Tibial nerve (tissue), 4 donors: ENCODE measurements around the gene TNIP2. TPM values are rescaled to one million over a fixed set of nuclear protein-coding genes. Genes with fewer than 3 reads are reported as not detected.
"Not testable (repeated sequence)": the region's sequence is repeated elsewhere in the genome, so short reads cannot be mapped to it uniquely, and the experiment has no call there.

Experiments
- DNase-seq, 2 donors: peaks; one replicate each; pipeline ENCODE4 v3.0.0-alpha.2; 2019; ENCODE audit warnings: low spot score in 2 of 2
- H3K27ac ChIP-seq, 4 donors: fragments of 200-600 bp; sonication (generic) in 3 of 4; one replicate each; pipeline ENCODE4 v1.5.1; 2017 to 2019; ENCODE audit warnings: mild to moderate bottlenecking in 1 of 4
- H3K27me3 ChIP-seq, 2 donors: fragments of 200-600 bp; sonication (generic) in 1 of 2; one replicate each; pipeline versions ENCODE4 v1.5.1 to v1.6.0; 2017 to 2019
- H3K36me3 ChIP-seq, 3 donors: fragments of 200-600 bp; sonication (generic); one replicate each; pipeline ENCODE4 v1.5.1; 2018 to 2019
- H3K4me1 ChIP-seq, 4 donors: fragments of 200-600 bp; sonication (generic) in 3 of 4; one replicate each; pipeline ENCODE4 v1.5.1; 2017 to 2019
- H3K4me3 ChIP-seq, 4 donors: fragments of 200-600 bp; sonication (generic) in 3 of 4; one replicate each; pipeline ENCODE4 v1.5.1; 2017 to 2019; ENCODE audit warnings: mild to moderate bottlenecking in 1 of 4, moderate library complexity in 1 of 4
- H3K9me3 ChIP-seq, 4 donors: fragments of 200-600 bp; sonication (generic) in 3 of 4; one replicate each; pipeline ENCODE4 v1.5.1; 2017 to 2019
- EP300 ChIP-seq, 2 donors: sonication (generic); formaldehyde crosslinking; IDR thresholded peaks; one replicate each; pipeline ENCODE4 v1.6.1; 2017; ENCODE audit warnings: antibody characterized with exemption in 2 of 2, mild to moderate bottlenecking in 1 of 2
- POLR2A ChIP-seq, 2 donors: fragments of 450-650 bp; IDR thresholded peaks; one replicate each; pipeline ENCODE4 v1.6.1; 2017; ENCODE audit warnings: antibody characterized with exemption in 2 of 2, mild to moderate bottlenecking in 2 of 2, moderate library complexity in 2 of 2
- WGBS, 2 donors: methylation state at CpG; one replicate each; pipeline ENCODE4 v1.1.5; 2018; 5-methylcytosine and 5-hydroxymethylcytosine counted together
- total RNA-seq, 4 donors: library from RNA; depleted of rRNA; stranded (reverse); fragments of >200 nt; gene quantifications; one replicate each; pipeline ENCODE4 v1.1.0, GENCODE V29; 2016
- TF ChIP-seq, protein P1 (sequence below), 5 experiments: fragments of 200-600 bp in 3 of 5; fragments of 450-650 bp in 2 of 5; sonication (generic) in 3 of 5; IDR thresholded peaks; one replicate each; pipeline ENCODE4 v1.5.1; 2016 to 2019; ENCODE audit warnings: antibody characterized with exemption in 5 of 5, mild to moderate bottlenecking in 3 of 5, moderate library complexity in 2 of 5

The TNIP2 gene
- total RNA-seq, 4 donors from 2014 or later = 78.3 to 110 (median 89.3) TPM

- Histone ChIP-seq H3K9me3 (no peaks in the 10 kb centered on the region), H3K4me1 (peaks cover 0 to 23% (median 17%) of the 10 kb centered on the region in 4 donors), H3K27ac (no peak overlapping the region), H3K36me3 (peaks cover 0 to 84% (median 12%) of the 10 kb centered on the region in 3 donors), H3K27me3 (no peaks in the 10 kb centered on the region), H3K4me3 (no peak overlapping the region)
- DNase-seq = no peak
- TF ChIP-seq EP300 (IDR thresholded peaks at IDR 0.05) (no peak), POLR2A (IDR thresholded peaks at IDR 0.05) (no peak)
- TF ChIP-seq, protein P1, sequence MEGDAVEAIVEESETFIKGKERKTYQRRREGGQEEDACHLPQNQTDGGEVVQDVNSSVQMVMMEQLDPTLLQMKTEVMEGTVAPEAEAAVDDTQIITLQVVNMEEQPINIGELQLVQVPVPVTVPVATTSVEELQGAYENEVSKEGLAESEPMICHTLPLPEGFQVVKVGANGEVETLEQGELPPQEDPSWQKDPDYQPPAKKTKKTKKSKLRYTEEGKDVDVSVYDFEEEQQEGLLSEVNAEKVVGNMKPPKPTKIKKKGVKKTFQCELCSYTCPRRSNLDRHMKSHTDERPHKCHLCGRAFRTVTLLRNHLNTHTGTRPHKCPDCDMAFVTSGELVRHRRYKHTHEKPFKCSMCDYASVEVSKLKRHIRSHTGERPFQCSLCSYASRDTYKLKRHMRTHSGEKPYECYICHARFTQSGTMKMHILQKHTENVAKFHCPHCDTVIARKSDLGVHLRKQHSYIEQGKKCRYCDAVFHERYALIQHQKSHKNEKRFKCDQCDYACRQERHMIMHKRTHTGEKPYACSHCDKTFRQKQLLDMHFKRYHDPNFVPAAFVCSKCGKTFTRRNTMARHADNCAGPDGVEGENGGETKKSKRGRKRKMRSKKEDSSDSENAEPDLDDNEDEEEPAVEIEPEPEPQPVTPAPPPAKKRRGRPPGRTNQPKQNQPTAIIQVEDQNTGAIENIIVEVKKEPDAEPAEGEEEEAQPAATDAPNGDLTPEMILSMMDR (IDR thresholded peaks at IDR 0.05) = no peak
- 91% methylated on average over 21 of the region's 21 CpGs for WGBS, 2 donors
These were observed 12.4 kb downstream of the TNIP2 start for GRCh38 chr4:2743518-2744445.

GRCh38 chr4:2742823-2743517 is 13.2 kb downstream of the TNIP2 start:
- Histone ChIP-seq H3K27me3 (no peaks in the 10 kb centered on the region), H3K27ac (no peak overlapping the region), H3K36me3 (peaks cover 0 to 84% (median 12%) of the 10 kb centered on the region in 3 donors), H3K9me3 (no peaks in the 10 kb centered on the region), H3K4me3 (no peak overlapping the region), H3K4me1 (peaks cover 0 to 22% (median 15%) of the 10 kb centered on the region in 4 donors)
- WGBS, 2 donors = 86 to 92% methylated on average over 6 of the region's 6 CpGs
- DNase-seq = no peak
- TF ChIP-seq, protein P1 (IDR thresholded peaks at IDR 0.05) = no peak
- TF ChIP-seq EP300 (IDR thresholded peaks at IDR 0.05) = no peak
- no peak for TF ChIP-seq POLR2A (IDR thresholded peaks at IDR 0.05)

GRCh38 chr4:2742081-2742822 is 13.9 kb downstream of the TNIP2 start:
- Histone ChIP-seq H3K4me3 (no peak overlapping the region), H3K4me1 (peaks cover 0 to 15% (median 12%) of the 10 kb centered on the region in 4 donors), H3K36me3 (peaks cover 0 to 77% (median 12%) of the 10 kb centered on the region in 3 donors), H3K9me3 (no peaks in the 10 kb centered on the region), H3K27ac (no peak overlapping the region), H3K27me3 (no peaks in the 10 kb centered on the region)
- WGBS, 2 donors = 86 to 88% methylated on average over 19 to 23 of the region's 27 CpGs
- DNase-seq = no peak
- TF ChIP-seq EP300 (IDR thresholded peaks at IDR 0.05) = no peak
- no peak for TF ChIP-seq POLR2A (IDR thresholded peaks at IDR 0.05)
- TF ChIP-seq, protein P1 (IDR thresholded peaks at IDR 0.05) = no peak

GRCh38 chr4:2741626-2742025 is 14.5 kb downstream of the TNIP2 start:
- Histone ChIP-seq H3K9me3 (peaks cover 0 to 3% (median 0%) of the 10 kb centered on the region in 4 donors), H3K36me3 (peaks cover 0 to 70% (median 12%) of the 10 kb centered on the region in 3 donors), H3K4me3 (no peak overlapping the region), H3K4me1 (peaks cover 0 to 9% (median 5%) of the 10 kb centered on the region in 4 donors), H3K27ac (no peak overlapping the region), H3K27me3 (no peaks in the 10 kb centered on the region)
- 78 to 87% methylated on average over 9 of the region's 9 CpGs for WGBS, 2 donors
- DNase-seq = no peak
- TF ChIP-seq EP300 (IDR thresholded peaks at IDR 0.05) (no peak), POLR2A (IDR thresholded peaks at IDR 0.05) (no peak)
- TF ChIP-seq, protein P1 (IDR thresholded peaks at IDR 0.05) = no peak

DNA sequence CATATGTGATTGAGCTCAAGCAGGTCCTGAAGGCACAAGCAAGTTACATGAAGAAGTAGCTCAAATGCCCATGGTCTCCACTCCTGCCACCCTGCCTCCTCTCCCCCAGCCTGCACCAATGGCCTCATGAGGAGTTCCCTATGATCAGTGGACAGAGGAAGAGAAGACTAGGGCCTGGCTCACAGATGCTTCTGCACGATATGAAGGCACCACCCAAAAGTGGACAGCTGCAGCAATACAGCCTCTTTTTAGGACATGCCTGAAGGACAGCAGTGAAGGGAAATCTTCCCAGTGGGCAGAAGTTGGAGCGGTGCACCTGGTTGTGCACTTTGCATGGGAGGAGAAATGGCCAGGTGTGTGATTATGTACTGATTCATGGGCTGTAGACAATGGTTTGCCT is 17.8 kb downstream of the TNIP2 start:
- DNase-seq, H3K4me3 ChIP-seq, H3K4me1 ChIP-seq, H3K27me3 ChIP-seq, H3K27ac ChIP-seq: not testable (repeated sequence)
- Histone ChIP-seq H3K36me3 (peaks cover 0 to 52% (median 0%) of the 10 kb centered on the region in 3 donors), H3K9me3 (peaks cover 0 to 14% (median 3%) of the 10 kb centered on the region in 4 donors)
- 95 to 96% methylated on average over 2 of the region's 2 CpGs for WGBS, 2 donors
